ENCODE measurements around the gene SYNGR2.
"Not testable (repeated sequence)": the region's sequence is repeated elsewhere in the genome, so short reads cannot be mapped to it uniquely, and the experiment has no call there.

DNA sequence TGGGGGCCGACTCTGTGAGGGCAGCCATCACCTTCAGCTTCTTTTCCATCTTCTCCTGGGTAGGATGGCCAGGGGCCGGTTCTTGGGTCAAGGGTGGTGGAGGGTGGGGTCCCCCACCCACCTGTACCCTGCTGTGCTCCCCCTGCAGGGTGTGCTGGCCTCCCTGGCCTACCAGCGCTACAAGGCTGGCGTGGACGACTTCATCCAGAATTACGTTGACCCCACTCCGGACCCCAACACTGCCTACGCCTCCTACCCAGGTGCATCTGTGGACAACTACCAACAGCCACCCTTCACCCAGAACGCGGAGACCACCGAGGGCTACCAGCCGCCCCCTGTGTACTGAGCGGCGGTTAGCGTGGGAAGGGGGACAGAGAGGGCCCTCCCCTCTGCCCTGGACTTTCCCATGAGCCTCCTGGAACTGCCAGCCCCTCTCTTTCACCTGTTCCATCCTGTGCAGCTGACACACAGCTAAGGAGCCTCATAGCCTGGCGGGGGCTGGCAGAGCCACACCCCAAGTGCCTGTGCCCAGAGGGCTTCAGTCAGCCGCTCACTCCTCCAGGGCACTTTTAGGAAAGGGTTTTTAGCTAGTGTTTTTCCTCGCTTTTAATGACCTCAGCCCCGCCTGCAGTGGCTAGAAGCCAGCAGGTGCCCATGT, 3.3 kb downstream of the SYNGR2 start:
- TF ChIP-seq POLR2A, POLR2AphosphoS5 (IDR thresholded peaks at IDR 0.05; ENCODE audit: low read depth, low read length): not testable (repeated sequence)
